HT-29 (cell line): ENCODE measurements around the gene NLRC5. TPM values are rescaled to one million over a fixed set of nuclear protein-coding genes. Genes with fewer than 3 reads are reported as not detected.
"Not testable (repeated sequence)": the region's sequence is repeated elsewhere in the genome, so short reads cannot be mapped to it uniquely, and the experiment has no call there.

ENCODE experiments used
- DNase-seq: peaks from one replicate; pipeline ENCODE4 v3.0.0-alpha.2; 2015; ENCODE audit warnings: low spot score
- total RNA-seq: library from RNA; depleted of rRNA; stranded (reverse); fragments of >200 nt; shearing (Covaris generic); gene quantifications from 2 replicates; pipeline ENCODE4 v1.2.3, GENCODE V29; 2014

The NLRC5 gene
- total RNA-seq, 1 experiment from 2014 or later: 8.2 TPM

- DNase-seq: peak; percentile 86
Measured at GRCh38 chr16:56964243-56965148, 24.9 kb upstream of the NLRC5 start.

GRCh38 chr16:56965149-56966092, 23.9 kb upstream of the NLRC5 start:
- no peak for DNase-seq

DNA sequence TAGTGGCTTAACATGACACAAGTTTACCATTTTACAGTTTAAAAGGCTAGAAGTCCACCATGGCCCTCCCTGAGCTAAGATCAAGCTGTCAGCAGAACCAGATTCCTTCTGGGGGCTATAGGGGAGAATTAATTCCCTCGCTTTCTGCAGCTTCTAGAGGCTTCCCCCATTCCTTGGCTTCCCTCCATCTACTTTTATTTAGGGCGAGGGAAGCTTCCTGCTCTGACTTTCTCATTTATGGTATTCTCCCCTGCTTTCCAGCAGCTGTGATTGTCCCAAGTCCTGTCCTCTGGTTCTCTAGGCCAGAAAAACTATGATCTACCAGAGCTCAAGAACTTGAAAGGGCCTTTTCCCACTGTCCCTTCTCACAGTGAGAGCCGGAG, 23.3 kb upstream of the NLRC5 start:
- no peak for DNase-seq

DNA sequence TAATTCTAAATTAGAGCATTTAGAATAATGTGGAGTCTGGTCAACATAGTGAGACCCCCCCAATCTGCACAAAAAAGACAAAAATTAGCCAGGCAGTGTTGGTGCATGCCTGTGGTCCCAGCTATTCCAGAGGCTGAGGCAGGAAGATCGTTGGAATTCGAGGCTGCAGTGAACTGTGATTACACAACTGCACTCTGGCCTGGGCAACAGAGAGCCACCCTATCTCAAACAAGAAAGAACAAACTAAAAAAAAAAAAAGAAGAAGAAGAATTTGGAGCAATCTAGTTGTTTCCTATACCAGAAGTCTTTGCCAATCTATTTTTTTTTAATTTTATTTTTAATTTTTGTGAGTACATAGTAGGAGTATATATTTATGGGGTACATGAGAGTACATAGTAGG, 21.6 kb upstream of the NLRC5 start:
- DNase-seq: no peak

DNA sequence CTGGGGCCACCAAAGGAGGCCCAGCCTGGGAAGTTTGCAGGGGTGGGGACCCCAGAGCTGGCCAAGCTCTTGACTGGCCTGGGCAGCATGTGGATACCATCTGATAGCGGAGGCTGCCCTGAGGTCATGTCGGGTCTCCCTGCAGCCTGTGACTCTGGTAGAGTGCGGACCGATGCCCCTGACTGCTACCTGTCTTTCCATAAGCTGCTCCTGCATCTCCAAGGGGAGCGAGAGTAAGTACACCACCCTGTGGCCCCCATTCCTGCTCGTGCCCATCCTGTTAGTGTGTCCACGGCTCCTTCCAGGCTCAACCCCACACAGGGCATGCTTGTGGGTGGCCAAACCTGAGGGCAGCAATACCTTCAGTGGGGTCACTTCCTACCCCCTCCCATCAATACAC, 19.6 kb upstream of the NLRC5 start:
- no peak for DNase-seq

DNA sequence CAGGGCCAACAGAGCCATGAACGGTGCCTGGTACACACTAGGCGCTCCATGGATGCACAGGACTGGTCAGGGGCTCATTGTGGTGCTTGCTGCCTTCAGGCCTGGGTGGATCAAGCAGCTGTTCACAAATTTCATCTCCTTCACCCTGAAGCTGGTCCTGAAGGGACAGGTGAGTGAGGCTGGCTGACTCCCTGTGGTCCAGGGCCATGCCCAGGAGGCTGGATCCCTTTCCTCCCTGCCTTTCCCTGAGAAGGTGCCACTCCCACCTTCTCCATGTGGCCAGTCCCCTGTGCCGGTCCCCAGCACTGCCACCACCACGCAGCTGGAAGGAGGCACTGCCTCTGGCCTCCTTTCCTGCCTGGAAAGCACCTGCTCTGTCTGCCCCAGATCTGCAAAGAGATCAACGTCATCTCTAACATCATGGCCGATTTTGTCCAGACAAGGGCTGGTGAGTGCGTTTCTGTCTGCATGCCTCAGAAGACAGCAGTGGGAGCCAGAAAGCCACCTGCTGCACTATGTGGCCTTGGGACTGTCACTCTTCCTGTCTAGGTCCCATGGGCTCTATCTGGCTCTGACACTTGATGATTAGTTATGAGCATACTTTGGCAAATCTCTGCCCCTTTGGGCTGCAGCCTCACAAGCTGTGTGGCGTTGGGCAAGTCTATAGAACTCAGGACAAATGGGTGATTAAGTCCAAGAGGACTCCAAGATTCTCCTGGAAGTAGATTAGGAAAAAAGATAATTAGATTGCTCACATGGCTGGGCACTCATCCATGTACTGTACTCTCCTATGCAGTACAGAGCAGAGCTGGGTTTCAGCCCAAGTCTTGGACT, 18.2 kb upstream of the NLRC5 start:
- DNase-seq: no peak

GRCh38 chr16:56971768-56972043, 17.7 kb upstream of the NLRC5 start:
- DNase-seq: no peak

GRCh38 chr16:56972403-56973293, 16.7 kb upstream of the NLRC5 start:
- DNase-seq: no peak

GRCh38 chr16:56973294-56973689, 16.1 kb upstream of the NLRC5 start:
- DNase-seq: no peak

DNA sequence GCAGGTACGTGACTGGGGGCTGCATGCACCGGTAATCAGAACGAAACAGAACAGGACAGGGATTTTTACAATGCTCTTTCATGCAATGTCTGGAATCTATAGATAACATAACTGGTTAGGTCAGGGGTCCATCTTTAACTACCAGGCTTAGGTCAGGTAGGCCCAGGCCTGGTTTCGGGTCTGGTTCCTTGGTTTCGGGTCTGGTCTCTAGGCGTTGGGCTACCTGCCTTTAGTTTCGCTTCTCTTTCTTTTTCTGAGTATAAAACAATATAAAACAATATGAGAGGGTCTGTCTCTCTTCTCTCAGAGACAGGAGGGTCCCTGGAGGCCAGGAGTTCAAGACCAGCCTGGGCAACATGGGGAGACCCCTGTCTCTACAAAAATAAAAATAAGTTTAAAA, 15.5 kb upstream of the NLRC5 start:
- DNase-seq: not testable (repeated sequence)

GRCh38 chr16:56974549-56975300, 14.6 kb upstream of the NLRC5 start:
- DNase-seq: no peak

DNA sequence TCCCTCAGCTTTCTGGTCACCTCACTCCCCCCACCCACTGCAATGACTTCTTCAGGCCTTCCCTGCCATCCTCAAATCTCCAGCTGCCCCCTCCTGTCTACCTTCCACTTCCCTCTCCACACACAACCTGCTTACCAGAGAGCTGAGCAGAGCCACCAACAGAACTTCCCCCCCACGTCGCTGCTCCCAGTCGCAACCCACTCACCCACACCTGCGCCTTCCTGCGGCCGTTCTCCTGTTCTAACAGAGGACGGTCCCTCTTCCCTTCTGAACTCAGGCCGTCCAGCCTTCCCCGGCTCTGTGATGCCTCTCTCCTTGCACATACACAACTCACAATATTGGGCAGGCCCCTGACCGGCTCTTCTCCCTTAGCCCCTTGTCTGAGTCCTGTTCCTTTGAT, 13.6 kb upstream of the NLRC5 start:
- no peak for DNase-seq

GRCh38 chr16:56977216-56977615, 12.1 kb upstream of the NLRC5 start:
- no peak for DNase-seq

GRCh38 chr16:56977823-56978430, 11.4 kb upstream of the NLRC5 start:
- no peak for DNase-seq

- DNase-seq: no peak
Measured at GRCh38 chr16:56980201-56980535, 9.2 kb upstream of the NLRC5 start.

DNA sequence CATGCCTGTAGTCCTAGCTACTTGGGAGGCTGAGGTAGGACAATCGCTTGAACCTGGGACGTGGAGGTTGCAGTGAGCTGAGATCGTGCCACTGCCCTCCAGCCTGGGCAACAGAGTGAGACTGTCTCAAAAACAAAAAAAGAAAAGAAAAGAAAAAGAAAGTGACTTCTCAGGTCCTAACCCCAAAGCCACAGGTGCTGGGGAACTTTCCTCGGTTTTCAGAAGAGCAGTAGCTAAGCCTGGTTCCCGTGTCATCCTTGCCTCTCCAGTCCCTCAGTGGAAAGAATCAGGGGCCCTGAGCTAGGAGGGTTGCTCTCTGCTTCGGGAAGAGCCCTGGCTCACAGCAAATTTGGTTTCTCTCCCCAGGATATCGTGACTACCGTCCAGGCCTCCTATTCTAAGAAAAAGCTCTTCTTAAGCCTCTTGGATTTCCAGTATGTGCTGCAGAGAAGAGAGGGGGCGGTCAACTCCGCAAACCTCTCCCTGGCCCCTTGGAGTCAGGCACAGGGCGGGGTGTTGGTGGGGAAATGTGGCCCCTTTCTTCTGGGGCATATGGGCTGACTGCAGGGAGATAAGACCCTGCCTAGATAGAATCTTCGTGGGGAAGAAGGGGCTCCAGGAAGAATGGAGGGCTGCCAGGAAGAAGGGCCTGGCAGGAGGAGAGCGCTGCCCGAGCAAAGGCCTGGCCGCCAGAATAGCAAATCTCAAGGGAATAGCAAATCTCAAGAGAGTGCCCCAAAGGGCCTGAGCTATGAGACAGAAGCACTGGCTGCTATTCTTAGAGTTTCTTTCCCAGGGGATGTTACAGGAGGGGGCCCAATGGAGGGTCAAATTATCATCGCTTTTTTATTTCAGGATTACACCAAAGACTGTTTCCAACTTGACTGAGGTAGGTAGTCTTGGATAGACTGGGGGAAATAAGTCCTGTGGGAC, 8.3 kb upstream of the NLRC5 start:
- DNase-seq: no peak

GRCh38 chr16:56981729-56982271, 7.6 kb upstream of the NLRC5 start:
- no peak for DNase-seq

DNA sequence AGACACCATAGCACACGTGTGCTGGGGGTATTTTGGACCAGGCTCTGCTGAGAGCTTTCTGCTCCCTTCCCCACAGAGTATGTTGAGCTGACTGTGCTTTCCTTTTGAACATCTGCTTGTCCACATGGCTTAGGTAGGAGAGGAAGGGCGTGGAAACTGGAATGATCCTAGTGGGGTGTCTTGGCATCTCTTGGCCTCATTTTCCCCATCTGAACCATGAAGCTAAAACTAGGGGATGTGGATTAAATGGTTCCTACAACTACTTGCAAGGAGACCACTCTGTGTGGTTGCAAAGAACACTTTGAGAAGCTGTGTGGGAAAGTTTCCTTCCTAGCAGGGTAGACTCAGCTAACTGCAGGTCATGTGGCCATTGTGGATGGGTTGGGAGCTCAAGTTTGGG, 6.7 kb upstream of the NLRC5 start:
- DNase-seq: no peak
